ENCODE measurements around the gene MINDY2. TPM values are rescaled to one million over a fixed set of nuclear protein-coding genes. Genes with fewer than 3 reads are reported as not detected.

MINDY2 gene
- total and polyA plus RNA-seq, 9 of the 15 experiments (the other 6 are each of a cell fraction or from before 2014, with no cell fraction given), result 2.4 to 15.3 (median 7.2) TPM

DNA sequence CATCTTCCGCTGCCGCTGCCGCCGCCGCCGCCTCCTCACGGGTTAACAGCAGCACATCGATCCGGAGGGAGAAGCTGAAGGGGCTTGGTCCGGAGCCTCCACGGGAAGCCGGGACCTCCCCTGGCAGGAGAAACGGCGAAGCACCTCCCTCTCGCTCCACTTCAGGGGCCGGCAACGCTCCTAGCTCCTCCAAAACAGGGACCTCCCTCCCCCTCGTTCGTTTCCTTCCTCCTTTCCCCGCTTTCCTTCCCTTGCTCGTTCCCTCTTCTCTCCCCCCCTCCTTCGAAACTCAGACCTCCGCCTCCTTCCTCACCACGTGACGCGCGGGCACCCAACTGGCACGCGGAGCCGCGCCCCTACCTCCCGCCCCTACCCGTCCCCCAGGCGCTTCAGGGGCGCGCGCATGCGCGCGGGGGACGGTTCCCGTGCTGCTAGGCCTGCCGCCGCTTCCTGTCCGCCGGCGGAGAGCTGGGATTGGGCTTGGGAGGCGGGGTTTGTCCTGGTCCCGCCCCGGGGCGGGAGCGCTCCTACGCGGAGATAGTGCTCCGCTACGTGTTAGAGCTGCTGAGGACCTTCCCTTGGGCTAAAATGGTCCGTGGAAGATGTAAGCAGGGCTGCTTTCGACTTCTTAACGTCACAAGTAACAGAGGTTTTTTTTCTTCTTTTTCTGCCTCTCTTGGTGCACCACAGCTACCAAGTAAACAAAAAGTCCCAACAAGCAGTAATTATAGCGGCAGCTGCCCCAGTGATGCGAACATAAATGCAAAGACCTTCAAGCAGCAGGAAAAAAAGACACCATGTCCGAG lies 21.4 kb upstream of the MINDY2 start, which contains the start of gene ADAM10 (continued):
- TF ChIP-seq, protein P1, sequence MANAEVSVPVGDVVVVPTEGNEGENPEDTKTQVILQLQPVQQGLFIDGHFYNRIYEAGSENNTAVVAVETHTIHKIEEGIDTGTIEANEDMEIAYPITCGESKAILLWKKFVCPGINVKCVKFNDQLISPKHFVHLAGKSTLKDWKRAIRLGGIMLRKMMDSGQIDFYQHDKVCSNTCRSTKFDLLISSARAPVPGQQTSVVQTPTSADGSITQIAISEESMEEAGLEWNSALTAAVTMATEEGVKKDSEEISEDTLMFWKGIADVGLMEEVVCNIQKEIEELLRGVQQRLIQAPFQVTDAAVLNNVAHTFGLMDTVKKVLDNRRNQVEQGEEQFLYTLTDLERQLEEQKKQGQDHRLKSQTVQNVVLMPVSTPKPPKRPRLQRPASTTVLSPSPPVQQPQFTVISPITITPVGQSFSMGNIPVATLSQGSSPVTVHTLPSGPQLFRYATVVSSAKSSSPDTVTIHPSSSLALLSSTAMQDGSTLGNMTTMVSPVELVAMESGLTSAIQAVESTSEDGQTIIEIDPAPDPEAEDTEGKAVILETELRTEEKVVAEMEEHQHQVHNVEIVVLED (CRISPR knock-in tag; IDR thresholded peaks at IDR 0.05), result peak; percentile 27; the same call in 1 of the 2 replicates
- TF ChIP-seq RFX1 (IDR thresholded peaks at IDR 0.05) (no peak), SMARCA5 (IDR thresholded peaks at IDR 0.05) (no peak), SP1 (CRISPR knock-in tag; IDR thresholded peaks at IDR 0.05) (peak; percentile 78), DDX20 (tag; IDR thresholded peaks at IDR 0.05; ENCODE audit: low read depth) (no peak)

- Histone ChIP-seq H3K27ac (ENCODE audit: extremely low read depth, low read depth, low read length) (no peak overlapping the region), H3K4me3 (no peak overlapping the region), H3K27me3 (ENCODE audit: control insufficient read depth in 2 of 2, insufficient read depth in 2 of 2, low read length in 2 of 2) (no peaks in the 10 kb centered on the region), H2AFZ (ENCODE audit: low read depth, low read length) (no peak overlapping the region), H3K36me3 (ENCODE audit: control insufficient read depth, insufficient read depth, low read length) (no peaks in the 10 kb centered on the region), H3K4me1 (replicated peaks in 1 of 2; ENCODE audit: control insufficient read depth in 2 of 2, insufficient read depth in 2 of 2, low read length in 2 of 2) (peaks cover 5 to 9% of the 10 kb centered on the region in 2 experiments; a peak in 3 of 5 replicates), H3K9me3 (replicated peaks; ENCODE audit: control insufficient read depth, insufficient read depth, low read depth, low read length) (no peaks in the 10 kb centered on the region), H3K79me2 (ENCODE audit: control insufficient read depth, insufficient read depth, low read length) (peaks cover 19% of the 10 kb centered on the region), H3K4me2 (ENCODE audit: insufficient read depth, low read length) (no peak overlapping the region), H3K9ac (ENCODE audit: insufficient read depth in 1 of 2, low read depth in 2 of 2, low read length in 2 of 2) (no peak overlapping the region), H3K9me1 (ENCODE audit: control insufficient read depth, insufficient read depth, low read length) (no peaks in the 10 kb centered on the region), H4K20me1 (replicated peaks; ENCODE audit: control insufficient read depth, insufficient read depth, low read length) (peaks cover 4% of the 10 kb centered on the region; the same call in 1 of the 2 replicates)
- no peak for FAIRE-seq
- in situ Hi-C loops (cut with MboI) (no loop called here), intact Hi-C loops (cut with micrococcal nuclease) (loop anchor here (10.0 kb wide), 1 partner anchor 318 kb away; the partner anchor contains the start of gene LIPC)
- BruUV-seq (replicated peaks), result no TSS peak
- TF ChIP-seq KLF16 (IDR thresholded peaks at IDR 0.05), result no peak
- DNase-seq (ENCODE audit: extremely low read depth in 1 of 4, low spot score in 3 of 4), result no peak
- no peak for ATAC-seq
- 65% methylated on average over 3 of the region's 3 CpGs for WGBS (ENCODE audit: insufficient coverage, low coverage, missing lambda C conversion rate)
- POLR2A ChIA-PET, result interaction anchor here (0.7 kb wide), 1 partner anchor 598 kb away, joined by 4 read pairs; no protein-coding TSS in a partner anchor
- CTCF ChIA-PET (ENCODE audit: low intra/inter-chr PET ratio), result interaction anchor here (0.6 kb wide), 1 partner anchor 52 kb away, joined by 3 read pairs; no protein-coding TSS in a partner anchor
These were observed 18.4 kb upstream of the MINDY2 start for GRCh38 chr15:58752716-58753115.

Measured in K562 (cell line).